Measurements from ENCODE around the gene UGT1A4.

UGT1A4 gene

GRCh38 chr2:233791883-233792329 lies 73.4 kb downstream of the UGT1A4 start:
- DNase-seq: no peak

- no peak for DNase-seq
Measured at GRCh38 chr2:233792720-233793119, 74.2 kb downstream of the UGT1A4 start.

- no peak for DNase-seq
Measured at GRCh38 chr2:233793465-233794127, 75.1 kb downstream of the UGT1A4 start.

- DNase-seq: no peak
Measured at GRCh38 chr2:233794128-233794658, 75.7 kb downstream of the UGT1A4 start.

GRCh38 chr2:233795735-233796171 lies 77.2 kb downstream of the UGT1A4 start:
- DNase-seq: no peak

- no peak for DNase-seq
Measured at GRCh38 chr2:233796254-233796653, 77.7 kb downstream of the UGT1A4 start.

- DNase-seq: no peak
Measured at GRCh38 chr2:233798335-233799086, 80.0 kb downstream of the UGT1A4 start.

GRCh38 chr2:233799087-233799665 lies 80.6 kb downstream of the UGT1A4 start:
- no peak for DNase-seq

GRCh38 chr2:233799716-233800115 lies 81.2 kb downstream of the UGT1A4 start:
- DNase-seq: no peak

- DNase-seq: no peak
Measured at GRCh38 chr2:233800208-233800607, 81.7 kb downstream of the UGT1A4 start.

GRCh38 chr2:233801357-233802131 lies 83.0 kb downstream of the UGT1A4 start:
- no peak for DNase-seq

GRCh38 chr2:233802132-233802815 lies 83.7 kb downstream of the UGT1A4 start:
- no peak for DNase-seq

- no peak for DNase-seq
Measured at GRCh38 chr2:233803292-233803911, 84.9 kb downstream of the UGT1A4 start.

GRCh38 chr2:233803994-233804393 lies 85.5 kb downstream of the UGT1A4 start:
- no peak for DNase-seq

GRCh38 chr2:233807215-233807865 lies 88.8 kb downstream of the UGT1A4 start:
- no peak for DNase-seq

- DNase-seq: no peak
Measured at GRCh38 chr2:233807966-233808935, 89.7 kb downstream of the UGT1A4 start.

GRCh38 chr2:233810385-233810784 lies 91.8 kb downstream of the UGT1A4 start:
- no peak for DNase-seq

- no peak for DNase-seq
Measured at GRCh38 chr2:233811087-233811486, 92.6 kb downstream of the UGT1A4 start.

- no peak for DNase-seq
Measured at GRCh38 chr2:233811732-233812131, 93.2 kb downstream of the UGT1A4 start.

Measured in effector CD8-positive, alpha-beta T cell (primary cell).